HepG2 (cell line): ENCODE data around the gene TSPAN9. TPM values are rescaled to one million over a fixed set of nuclear protein-coding genes. Genes with fewer than 3 reads are reported as not detected.
A peak's percentile ranks its signal among the peaks of the same experiment; 100 is the strongest.

Source experiments
- ARNT2 ChIP-seq: sonication (generic); formaldehyde crosslinking; IDR thresholded peaks from 2 replicates; pipeline ENCODE4 v1.8.0; 2022; ENCODE audit warnings: mild to moderate bottlenecking, low read depth, missing genetic modification reagents, moderate library complexity
- ATF1 ChIP-seq: IDR thresholded peaks from 2 replicates; pipeline ENCODE4 v1.6.1; 2016; ENCODE audit warnings: mild to moderate bottlenecking, control low read depth
- BRD4 ChIP-seq: sonication (generic); formaldehyde crosslinking; IDR thresholded peaks from 2 replicates; pipeline ENCODE4 v1.4.0; 2020; ENCODE audit warnings: missing genetic modification reagents
- GABPB1 ChIP-seq: IDR thresholded peaks from 2 replicates; pipeline ENCODE4 v1.6.1; 2016; ENCODE audit warnings: mild to moderate bottlenecking, missing genetic modification reagents, moderate library complexity, missing compliant biosample characterization
- HBP1 ChIP-seq: IDR thresholded peaks from 2 replicates; pipeline ENCODE4 v1.6.1; 2016; ENCODE audit warnings: low read depth, control low read depth
- HOMEZ ChIP-seq: IDR thresholded peaks from 2 replicates; pipeline ENCODE4 v1.6.1; 2016; ENCODE audit warnings: low read depth
- LCORL ChIP-seq, 2 experiments: fragments of 450-650 bp in 1 of 2; sonication (generic) in 1 of 2; formaldehyde crosslinking in 1 of 2; IDR thresholded peaks; 2 replicates each; pipeline versions ENCODE4 v1.5.0 to v1.6.1; 2017 to 2020; ENCODE audit warnings: antibody characterized with exemption in 1 of 2, missing genetic modification reagents in 1 of 2
- MYC ChIP-seq: sonication (generic); formaldehyde crosslinking; IDR thresholded peaks from 2 replicates; pipeline ENCODE4 v1.9.0; 2021; ENCODE audit warnings: missing genetic modification reagents, borderline replicate concordance
- RAD21 ChIP-seq: fragments of 450-650 bp; formaldehyde crosslinking; IDR thresholded peaks from 2 replicates; pipeline ENCODE4 v1.5.0; 2020; ENCODE audit warnings: mild to moderate bottlenecking
- SIX1 ChIP-seq: sonication (generic); formaldehyde crosslinking; IDR thresholded peaks from 2 replicates; pipeline ENCODE4 v1.4.0; 2020; ENCODE audit warnings: missing genetic modification reagents, borderline replicate concordance
- SMYD3 ChIP-seq: sonication (generic); formaldehyde crosslinking; IDR thresholded peaks from 2 replicates; pipeline ENCODE4 v1.8.1; 2023; ENCODE audit warnings: mild to moderate bottlenecking, missing genetic modification reagents
- TFDP2 ChIP-seq: sonication (generic); formaldehyde crosslinking; IDR thresholded peaks from 2 replicates; pipeline ENCODE4 v1.4.0; 2020; ENCODE audit warnings: missing genetic modification reagents
- THAP11 ChIP-seq: IDR thresholded peaks from 2 replicates; pipeline ENCODE4 v1.6.1; 2016; ENCODE audit warnings: missing biosample characterization, missing genetic modification reagents
- TP53 ChIP-seq: sonication (generic); formaldehyde crosslinking; conservative IDR thresholded peaks from 2 replicates; pipeline ENCODE4 v1.4.0; 2020; ENCODE audit warnings: missing genetic modification reagents
- YEATS2 ChIP-seq: sonication (generic); formaldehyde crosslinking; IDR thresholded peaks from 2 replicates; pipeline ENCODE4 v1.4.0; 2020; ENCODE audit warnings: missing genetic modification reagents, borderline replicate concordance
- ZBTB20 ChIP-seq: sonication (generic); formaldehyde crosslinking; IDR thresholded peaks from 2 replicates; pipeline ENCODE4 v1.8.1; 2023; ENCODE audit warnings: missing genetic modification reagents, low read depth, mild to moderate bottlenecking, borderline replicate concordance
- ZNF563 ChIP-seq: sonication (generic); formaldehyde crosslinking; IDR thresholded peaks from 2 replicates; pipeline ENCODE4 v1.8.0; 2022; ENCODE audit warnings: mild to moderate bottlenecking, moderate library complexity, missing genetic modification reagents
- ZNF615 ChIP-seq: sonication (generic); formaldehyde crosslinking; IDR thresholded peaks from 2 replicates; pipeline ENCODE4 v1.5.0; 2020; ENCODE audit warnings: mild to moderate bottlenecking, missing genetic modification reagents, borderline replicate concordance
- ZNF670 ChIP-seq: sonication (generic); formaldehyde crosslinking; IDR thresholded peaks from 2 replicates; pipeline ENCODE4 v1.8.0; 2022; ENCODE audit warnings: mild to moderate bottlenecking, missing genetic modification reagents, borderline replicate concordance
- polyA plus RNA-seq, 8 experiments: library from polyadenylated mRNA; depleted of rRNA in 3 of 8; stranded (reverse) in 7 of 8; unstranded in 1 of 8; fragments of >200 nt; fragmentation: Illumina TruSeq in 4 of 8; extraction: Trizol in 4 of 8; gene quantifications; 2 replicates each; pipeline versions ENCODE4 v1.2.1 to v1.2.3, GENCODE V29; 2011 to 2016; ENCODE audit warnings: low read depth in 4 of 8, missing spikeins in 1 of 8, mixed read lengths in 1 of 8; ENCODE audit not compliant: insufficient read depth in 1 of 8
- total RNA-seq, 5 experiments: library from RNA; depleted of rRNA; stranded (reverse); fragments of >200 nt; fragmentation: Illumina TruSeq; extraction: Trizol; gene quantifications; 2 replicates each; pipeline ENCODE4 v1.2.3, GENCODE V29; 2016; ENCODE audit warnings: low read depth in 1 of 5
- TF ChIP-seq, protein P1 (sequence below): sonication (generic); formaldehyde crosslinking; IDR thresholded peaks from 2 replicates; pipeline ENCODE4 v1.4.0; 2020; ENCODE audit warnings: missing genetic modification reagents

TSPAN9 gene
- total and polyA plus RNA-seq, 2 of the 13 experiments (the other 11 are each of a cell fraction or from before 2014, with no cell fraction given), result 18.1 to 42.3 TPM

GRCh38 chr12:3097836-3098235, 20.7 kb downstream of the TSPAN9 start (continued):
- TF ChIP-seq, protein P1, sequence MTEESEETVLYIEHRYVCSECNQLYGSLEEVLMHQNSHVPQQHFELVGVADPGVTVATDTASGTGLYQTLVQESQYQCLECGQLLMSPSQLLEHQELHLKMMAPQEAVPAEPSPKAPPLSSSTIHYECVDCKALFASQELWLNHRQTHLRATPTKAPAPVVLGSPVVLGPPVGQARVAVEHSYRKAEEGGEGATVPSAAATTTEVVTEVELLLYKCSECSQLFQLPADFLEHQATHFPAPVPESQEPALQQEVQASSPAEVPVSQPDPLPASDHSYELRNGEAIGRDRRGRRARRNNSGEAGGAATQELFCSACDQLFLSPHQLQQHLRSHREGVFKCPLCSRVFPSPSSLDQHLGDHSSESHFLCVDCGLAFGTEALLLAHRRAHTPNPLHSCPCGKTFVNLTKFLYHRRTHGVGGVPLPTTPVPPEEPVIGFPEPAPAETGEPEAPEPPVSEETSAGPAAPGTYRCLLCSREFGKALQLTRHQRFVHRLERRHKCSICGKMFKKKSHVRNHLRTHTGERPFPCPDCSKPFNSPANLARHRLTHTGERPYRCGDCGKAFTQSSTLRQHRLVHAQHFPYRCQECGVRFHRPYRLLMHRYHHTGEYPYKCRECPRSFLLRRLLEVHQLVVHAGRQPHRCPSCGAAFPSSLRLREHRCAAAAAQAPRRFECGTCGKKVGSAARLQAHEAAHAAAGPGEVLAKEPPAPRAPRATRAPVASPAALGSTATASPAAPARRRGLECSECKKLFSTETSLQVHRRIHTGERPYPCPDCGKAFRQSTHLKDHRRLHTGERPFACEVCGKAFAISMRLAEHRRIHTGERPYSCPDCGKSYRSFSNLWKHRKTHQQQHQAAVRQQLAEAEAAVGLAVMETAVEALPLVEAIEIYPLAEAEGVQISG (CRISPR knock-in tag), result peak; percentile 58; the same call in 1 of the 2 replicates
- TF ChIP-seq LCORL (IDR thresholded peaks at IDR 0.05) (no peak), LCORL (CRISPR knock-in tag; IDR thresholded peaks at IDR 0.05) (peak; percentile 40; the same call in 1 of the 2 replicates), ZNF670 (peak; percentile 78; the same call in 1 of the 2 replicates), HBP1 (CRISPR knock-in tag) (no peak), GABPB1 (CRISPR knock-in tag) (peak; percentile 89), MYC (CRISPR knock-in tag) (peak; percentile 85), YEATS2 (CRISPR knock-in tag) (no peak), TFDP2 (CRISPR knock-in tag) (no peak), SIX1 (CRISPR knock-in tag) (no peak), SMYD3 (CRISPR knock-in tag) (0 out of 2 replicates have a peak, but pooled peaks have one; percentile 38), ATF1 (CRISPR knock-in tag) (no peak), THAP11 (peak; percentile 64; the same call in 1 of the 2 replicates), ARNT2 (CRISPR knock-in tag) (no peak; the same call in 1 of the 2 replicates), ZNF615 (CRISPR knock-in tag) (no peak), RAD21 (CRISPR knock-in tag) (peak; percentile 22; the same call in 1 of the 2 replicates), TP53 (no peak; the same call in 1 of the 2 replicates), BRD4 (CRISPR knock-in tag) (peak; percentile 58), ZBTB20 (peak; percentile 61; the same call in 1 of the 2 replicates), ZNF563 (CRISPR knock-in tag) (peak; percentile 10; the same call in 1 of the 2 replicates), HOMEZ (0 out of 2 replicates have a peak, but pooled peaks have one; percentile 18)
